ENCODE results near the gene NNMT. TPM values are rescaled to one million over a fixed set of nuclear protein-coding genes. Genes with fewer than 3 reads are reported as not detected.

Gene NNMT
- total RNA-seq, 1 donor from 2014 or later, result 49.6 TPM

GRCh38 chr11:114284914-114285313 lies 11.3 kb upstream of the NNMT start:
- no peak for DNase-seq (ENCODE audit: low spot score)

GRCh38 chr11:114285599-114285998 lies 10.6 kb upstream of the NNMT start:
- DNase-seq (ENCODE audit: low spot score), result no peak

- no peak for DNase-seq (ENCODE audit: low spot score)
Measured at GRCh38 chr11:114286229-114286628, 10.0 kb upstream of the NNMT start.

- DNase-seq (ENCODE audit: low spot score), result no peak
Measured at GRCh38 chr11:114287154-114287553, 9.0 kb upstream of the NNMT start.

- no peak for DNase-seq (ENCODE audit: low spot score)
Measured at GRCh38 chr11:114288136-114288535, 8.1 kb upstream of the NNMT start.

- no peak for DNase-seq (ENCODE audit: low spot score)
Measured at GRCh38 chr11:114289779-114290178, 6.4 kb upstream of the NNMT start.

GRCh38 chr11:114290503-114291235 lies 5.5 kb upstream of the NNMT start:
- DNase-seq (ENCODE audit: low spot score), result no peak

- DNase-seq (ENCODE audit: low spot score), result no peak
Measured at GRCh38 chr11:114291381-114291780, 4.8 kb upstream of the NNMT start.

- DNase-seq (ENCODE audit: low spot score), result no peak
Measured at GRCh38 chr11:114291842-114292680, 4.1 kb upstream of the NNMT start.

- DNase-seq (ENCODE audit: low spot score), result no peak
Measured at GRCh38 chr11:114293201-114293711, 2.9 kb upstream of the NNMT start.

GRCh38 chr11:114296605-114297372 lies 590 bp downstream of the NNMT start:
- no peak for DNase-seq (ENCODE audit: low spot score)

GRCh38 chr11:114297806-114298709 lies 1.9 kb downstream of the NNMT start:
- DNase-seq (ENCODE audit: low spot score), result no peak

- DNase-seq (ENCODE audit: low spot score), result no peak
Measured at GRCh38 chr11:114298710-114299109, 2.5 kb downstream of the NNMT start.

GRCh38 chr11:114301088-114301487 lies 4.9 kb downstream of the NNMT start:
- no peak for DNase-seq (ENCODE audit: low spot score)

GRCh38 chr11:114301927-114302326 lies 5.7 kb downstream of the NNMT start:
- no peak for DNase-seq (ENCODE audit: low spot score)

- DNase-seq (ENCODE audit: low spot score), result no peak
Measured at GRCh38 chr11:114302663-114303062, 6.5 kb downstream of the NNMT start.

GRCh38 chr11:114304065-114304464 lies 7.9 kb downstream of the NNMT start:
- no peak for DNase-seq (ENCODE audit: low spot score)

- DNase-seq (ENCODE audit: low spot score), result no peak
Measured at GRCh38 chr11:114304969-114305368, 8.8 kb downstream of the NNMT start.

- peak; percentile 39 for DNase-seq (ENCODE audit: low spot score)
Measured at GRCh38 chr11:114307524-114308203, 11.5 kb downstream of the NNMT start.

GRCh38 chr11:114308689-114309089 lies 12.5 kb downstream of the NNMT start:
- no peak for DNase-seq (ENCODE audit: low spot score)

Data from mucosa of gallbladder (tissue), 1 donor.